ENCODE measurements around the gene KLHL14.
A peak's percentile ranks its signal among the peaks of the same experiment; 100 is the strongest.

The KLHL14 gene

DNA sequence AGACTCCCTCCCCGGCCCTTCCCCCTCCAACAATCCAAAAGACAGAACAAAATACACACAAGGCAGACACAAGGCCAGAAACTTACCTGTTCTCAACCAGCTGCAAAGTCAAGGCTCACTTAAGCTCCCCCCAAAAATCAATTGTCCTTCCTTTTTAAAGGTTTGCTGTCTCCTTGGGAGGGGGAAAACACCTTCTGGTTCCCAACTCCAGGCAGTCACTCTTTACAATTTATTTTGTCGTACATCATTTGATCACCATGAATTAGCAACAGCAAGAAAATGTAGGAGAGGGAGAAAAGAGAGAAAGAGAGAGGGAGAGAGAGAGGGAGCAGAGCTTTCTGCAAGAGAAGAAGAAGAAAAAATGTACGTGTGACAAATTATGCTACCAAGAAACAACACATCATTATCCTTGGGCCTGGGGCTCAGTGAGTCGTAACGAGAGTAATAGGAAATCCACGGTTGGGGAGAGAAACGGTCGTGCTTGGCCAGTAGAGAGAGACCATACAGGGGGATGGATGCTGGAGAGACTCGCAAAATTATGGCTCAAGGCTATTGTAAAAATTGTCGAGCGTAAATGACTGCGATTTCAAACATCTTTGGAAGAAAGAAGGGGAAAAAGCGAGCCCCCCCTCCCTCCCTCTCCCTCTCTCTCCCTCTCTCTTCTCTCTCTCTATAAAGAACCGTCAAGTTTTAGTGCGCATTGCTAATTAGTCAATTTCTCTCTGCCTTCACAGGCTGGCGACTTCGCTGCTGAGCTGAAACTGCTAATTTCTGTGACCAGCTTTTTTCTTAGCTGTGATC is at the start of gene KLHL14:
Gene KLHL14, minus strand, starts transcription at position 443 of the 801 bp plus-strand sequence. CDS start 2,432 bp downstream, outside the sequence.
- peak within 1 kb of the TSS in 4 of 5 donors; percentile 36 to 63 (median 58) for H3K4me3 ChIP-seq (ENCODE audit: low read depth in 1 of 5, low read length in 5 of 5)
- H3K36me3 ChIP-seq (ENCODE audit: control insufficient read depth in 5 of 5, insufficient read depth in 5 of 5, low read length in 5 of 5): no peaks in the 10 kb centered on the region
- H3K27ac ChIP-seq (ENCODE audit: low read depth, low read length): no peak within 1 kb of the TSS
- peaks cover 13 to 34% (median 22%) of the 10 kb centered on the region in 5 donors for H3K27me3 ChIP-seq (ENCODE audit: control insufficient read depth in 5 of 5, insufficient read depth in 4 of 5, low read length in 5 of 5)
- H3K9me3 ChIP-seq (ENCODE audit: control insufficient read depth in 5 of 5, low read length in 5 of 5): no peaks in the 10 kb centered on the region
- peaks cover 0 to 23% (median 20%) of the 10 kb centered on the region in 5 donors for H3K4me1 ChIP-seq (ENCODE audit: control insufficient read depth in 5 of 5, insufficient read depth in 5 of 5, low read length in 5 of 5)
- no peak within 1 kb of the TSS for H3K9ac ChIP-seq (ENCODE audit: low read length in 5 of 5)

DNA sequence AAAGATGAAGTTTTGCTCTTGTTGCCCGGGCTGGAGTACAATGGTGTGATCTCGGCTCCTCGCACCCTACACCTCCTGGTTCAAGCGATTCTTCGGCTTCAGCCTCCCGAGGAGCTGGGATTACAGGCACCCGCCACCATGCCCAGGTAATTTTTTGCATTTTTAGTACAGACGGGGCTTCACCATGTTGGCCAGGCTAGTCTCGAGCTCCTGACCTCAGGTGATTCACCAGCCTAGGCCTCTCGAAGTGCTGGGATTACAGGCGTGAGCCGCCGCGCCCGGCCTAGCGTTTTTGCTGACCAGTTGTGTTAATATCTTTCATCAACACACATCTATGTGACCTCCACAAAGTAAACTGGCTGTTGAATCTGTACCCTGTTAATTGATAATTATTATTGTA is 49.4 kb upstream of the KLHL14 start:
- no peak overlapping the region for H3K9ac ChIP-seq (ENCODE audit: low read length in 5 of 5)
- H3K4me3 ChIP-seq (ENCODE audit: low read depth in 1 of 5, low read length in 5 of 5): no peak overlapping the region
- no peaks in the 10 kb centered on the region for H3K36me3 ChIP-seq (ENCODE audit: control insufficient read depth in 5 of 5, insufficient read depth in 5 of 5, low read length in 5 of 5)
- no peaks in the 10 kb centered on the region for H3K4me1 ChIP-seq (ENCODE audit: control insufficient read depth in 5 of 5, insufficient read depth in 5 of 5, low read length in 5 of 5)
- H3K27ac ChIP-seq (ENCODE audit: low read depth, low read length): no peak overlapping the region
- no peaks in the 10 kb centered on the region for H3K27me3 ChIP-seq (ENCODE audit: control insufficient read depth in 5 of 5, insufficient read depth in 4 of 5, low read length in 5 of 5)
- no peaks in the 10 kb centered on the region for H3K9me3 ChIP-seq (ENCODE audit: control insufficient read depth in 5 of 5, low read length in 5 of 5)

DNA sequence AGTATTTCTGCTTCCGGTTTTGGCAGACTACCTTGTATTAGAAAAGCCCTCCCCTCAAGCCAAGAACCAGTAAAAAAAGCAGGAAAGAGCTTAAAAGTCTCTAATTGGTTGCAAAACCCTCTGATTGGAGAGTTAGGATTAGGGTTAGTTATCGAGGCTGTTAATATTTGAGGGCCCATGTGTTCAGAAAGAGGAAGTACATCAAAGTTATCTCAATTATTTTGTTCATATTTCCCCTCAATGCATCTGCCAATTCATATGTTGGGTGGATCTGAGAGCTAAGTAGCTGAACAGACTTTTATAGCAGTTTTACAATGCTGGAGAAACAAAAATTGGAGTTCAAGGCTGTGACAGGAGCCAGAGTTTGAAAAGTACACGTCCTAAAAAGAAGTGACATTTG is 43.1 kb upstream of the KLHL14 start:
- Histone ChIP-seq H3K9me3 (ENCODE audit: control insufficient read depth in 5 of 5, low read length in 5 of 5) (no peaks in the 10 kb centered on the region), H3K9ac (ENCODE audit: low read length in 5 of 5) (no peak overlapping the region), H3K4me3 (ENCODE audit: low read depth in 1 of 5, low read length in 5 of 5) (no peak overlapping the region), H3K27ac (ENCODE audit: low read depth, low read length) (no peak overlapping the region), H3K27me3 (ENCODE audit: control insufficient read depth in 5 of 5, insufficient read depth in 4 of 5, low read length in 5 of 5) (no peaks in the 10 kb centered on the region), H3K36me3 (ENCODE audit: control insufficient read depth in 5 of 5, insufficient read depth in 5 of 5, low read length in 5 of 5) (no peaks in the 10 kb centered on the region), H3K4me1 (ENCODE audit: control insufficient read depth in 5 of 5, insufficient read depth in 5 of 5, low read length in 5 of 5) (no peaks in the 10 kb centered on the region)

- H3K4me1 ChIP-seq (ENCODE audit: control insufficient read depth in 5 of 5, insufficient read depth in 5 of 5, low read length in 5 of 5): no peaks in the 10 kb centered on the region
Observed at GRCh38 chr18:32812342-32812741, 39.5 kb upstream of the KLHL14 start.

DNA sequence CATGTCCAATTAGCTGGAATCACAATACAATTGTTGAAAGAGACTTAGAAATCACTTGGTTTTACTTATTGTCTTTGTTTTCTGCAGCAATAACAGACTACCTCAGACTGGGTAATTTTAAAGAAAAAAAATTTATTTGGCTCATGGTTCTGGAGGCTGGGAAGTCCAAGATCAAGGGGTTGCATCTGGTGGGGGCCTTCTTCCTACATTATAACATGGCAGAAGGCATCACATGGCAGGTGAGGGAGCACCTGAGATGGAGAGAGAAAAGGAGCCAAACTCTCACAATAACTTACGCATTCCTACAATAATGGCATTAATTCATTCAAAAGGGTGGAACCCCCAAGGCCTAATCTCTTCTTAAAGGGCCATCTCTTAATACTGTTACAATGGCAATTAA is 37.5 kb upstream of the KLHL14 start:
- Histone ChIP-seq H3K36me3 (ENCODE audit: control insufficient read depth in 5 of 5, insufficient read depth in 5 of 5, low read length in 5 of 5) (no peaks in the 10 kb centered on the region), H3K9me3 (ENCODE audit: control insufficient read depth in 5 of 5, low read length in 5 of 5) (no peaks in the 10 kb centered on the region), H3K4me3 (ENCODE audit: low read depth in 1 of 5, low read length in 5 of 5) (no peak overlapping the region), H3K27me3 (ENCODE audit: control insufficient read depth in 5 of 5, insufficient read depth in 4 of 5, low read length in 5 of 5) (no peaks in the 10 kb centered on the region), H3K4me1 (ENCODE audit: control insufficient read depth in 5 of 5, insufficient read depth in 5 of 5, low read length in 5 of 5) (no peaks in the 10 kb centered on the region), H3K9ac (ENCODE audit: low read length in 5 of 5) (no peak overlapping the region), H3K27ac (ENCODE audit: low read depth, low read length) (no peak overlapping the region)

More at GRCh38 chr18:32812342-32812741, 39.5 kb upstream of the KLHL14 start:
- Histone ChIP-seq H3K36me3 (ENCODE audit: control insufficient read depth in 5 of 5, insufficient read depth in 5 of 5, low read length in 5 of 5) (no peaks in the 10 kb centered on the region), H3K27ac (ENCODE audit: low read depth, low read length) (no peak overlapping the region), H3K9me3 (ENCODE audit: control insufficient read depth in 5 of 5, low read length in 5 of 5) (no peaks in the 10 kb centered on the region), H3K27me3 (ENCODE audit: control insufficient read depth in 5 of 5, insufficient read depth in 4 of 5, low read length in 5 of 5) (no peaks in the 10 kb centered on the region), H3K4me3 (ENCODE audit: low read depth in 1 of 5, low read length in 5 of 5) (no peak overlapping the region), H3K9ac (ENCODE audit: low read length in 5 of 5) (no peak overlapping the region)

DNA sequence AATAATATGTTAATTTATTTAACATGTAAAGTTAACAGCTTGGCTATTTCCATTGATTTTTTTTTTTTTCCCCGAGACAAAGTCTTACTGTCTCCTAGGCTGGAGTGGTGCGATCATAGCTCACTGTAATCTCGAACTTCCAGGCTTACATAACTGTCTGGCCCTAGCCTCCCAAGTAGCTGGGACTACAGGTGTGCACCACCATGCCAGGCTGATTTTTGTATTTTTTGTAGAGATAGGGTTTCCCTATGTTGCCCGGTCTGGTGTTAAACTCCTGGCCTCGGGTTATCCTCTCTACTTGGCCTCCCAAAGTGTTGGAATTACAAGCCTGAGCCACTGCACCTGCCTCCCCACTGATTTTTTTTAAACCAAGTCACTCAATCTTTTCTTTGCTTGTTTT is 32.5 kb upstream of the KLHL14 start:
- Histone ChIP-seq H3K9ac (ENCODE audit: low read length in 5 of 5) (no peak overlapping the region), H3K27me3 (ENCODE audit: control insufficient read depth in 5 of 5, insufficient read depth in 4 of 5, low read length in 5 of 5) (no peaks in the 10 kb centered on the region), H3K4me1 (ENCODE audit: control insufficient read depth in 5 of 5, insufficient read depth in 5 of 5, low read length in 5 of 5) (no peaks in the 10 kb centered on the region), H3K27ac (ENCODE audit: low read depth, low read length) (no peak overlapping the region), H3K4me3 (ENCODE audit: low read depth in 1 of 5, low read length in 5 of 5) (no peak overlapping the region), H3K36me3 (ENCODE audit: control insufficient read depth in 5 of 5, insufficient read depth in 5 of 5, low read length in 5 of 5) (no peaks in the 10 kb centered on the region), H3K9me3 (ENCODE audit: control insufficient read depth in 5 of 5, low read length in 5 of 5) (no peaks in the 10 kb centered on the region)

- H3K27me3 ChIP-seq (ENCODE audit: control insufficient read depth in 5 of 5, insufficient read depth in 4 of 5, low read length in 5 of 5): no peaks in the 10 kb centered on the region
- H3K9me3 ChIP-seq (ENCODE audit: control insufficient read depth in 5 of 5, low read length in 5 of 5): no peaks in the 10 kb centered on the region
- no peak overlapping the region for H3K4me3 ChIP-seq (ENCODE audit: low read depth in 1 of 5, low read length in 5 of 5)
- H3K36me3 ChIP-seq (ENCODE audit: control insufficient read depth in 5 of 5, insufficient read depth in 5 of 5, low read length in 5 of 5): no peaks in the 10 kb centered on the region
- H3K27ac ChIP-seq (ENCODE audit: low read depth, low read length): no peak overlapping the region
- H3K9ac ChIP-seq (ENCODE audit: low read length in 5 of 5): no peak overlapping the region
- H3K4me1 ChIP-seq (ENCODE audit: control insufficient read depth in 5 of 5, insufficient read depth in 5 of 5, low read length in 5 of 5): no peaks in the 10 kb centered on the region
Observed at GRCh38 chr18:32804134-32804888, 31.5 kb upstream of the KLHL14 start.

GRCh38 chr18:32803568-32803967 is 30.7 kb upstream of the KLHL14 start:
- Histone ChIP-seq H3K9ac (ENCODE audit: low read length in 5 of 5) (no peak overlapping the region), H3K27me3 (ENCODE audit: control insufficient read depth in 5 of 5, insufficient read depth in 4 of 5, low read length in 5 of 5) (no peaks in the 10 kb centered on the region), H3K4me1 (ENCODE audit: control insufficient read depth in 5 of 5, insufficient read depth in 5 of 5, low read length in 5 of 5) (no peaks in the 10 kb centered on the region), H3K9me3 (ENCODE audit: control insufficient read depth in 5 of 5, low read length in 5 of 5) (peaks cover 0 to 2% (median 0%) of the 10 kb centered on the region in 5 donors), H3K27ac (ENCODE audit: low read depth, low read length) (no peak overlapping the region), H3K4me3 (ENCODE audit: low read depth in 1 of 5, low read length in 5 of 5) (no peak overlapping the region), H3K36me3 (ENCODE audit: control insufficient read depth in 5 of 5, insufficient read depth in 5 of 5, low read length in 5 of 5) (no peaks in the 10 kb centered on the region)

DNA sequence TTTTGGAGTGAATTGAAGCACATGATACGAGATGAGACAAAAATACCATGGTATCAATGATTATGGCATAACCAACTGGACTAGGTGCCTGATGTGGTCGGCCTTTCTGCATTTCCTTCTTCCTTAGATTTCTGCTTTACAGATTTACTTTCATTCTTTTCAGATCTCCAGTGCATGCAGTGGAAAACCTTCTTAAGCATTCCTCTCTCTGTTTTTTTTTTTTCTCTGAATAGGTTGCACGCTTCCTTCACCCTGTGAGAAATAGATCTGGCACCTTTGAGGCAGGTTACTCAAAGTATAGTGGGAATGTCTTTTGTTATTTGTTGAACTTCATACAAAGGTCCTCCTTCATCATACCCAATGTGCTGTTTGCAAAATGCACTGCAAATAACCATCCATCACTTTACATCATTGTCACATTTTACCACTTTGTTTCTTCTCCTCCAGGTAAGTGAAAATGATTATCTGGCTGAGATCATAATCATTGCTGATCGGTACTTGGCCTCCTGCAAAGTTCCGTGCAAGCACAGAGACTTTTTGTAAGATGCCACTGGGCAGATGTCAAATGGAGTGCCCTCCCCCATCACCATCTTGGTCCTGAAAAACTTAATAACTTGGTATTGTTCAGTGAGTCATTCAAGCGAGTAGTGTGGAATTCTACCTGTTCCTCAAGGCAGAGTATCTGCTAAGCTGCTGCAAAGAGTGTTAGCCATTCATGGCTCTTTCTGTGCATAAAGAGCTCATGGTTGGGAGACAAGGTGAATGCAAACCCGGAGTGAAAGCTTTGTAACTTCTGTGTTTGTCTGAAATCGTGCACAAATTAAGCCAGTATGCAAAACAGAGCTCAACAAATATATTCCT is 30.0 kb upstream of the KLHL14 start:
- Histone ChIP-seq H3K4me3 (ENCODE audit: low read depth in 1 of 5, low read length in 5 of 5) (no peak overlapping the region), H3K9ac (ENCODE audit: low read length in 5 of 5) (no peak overlapping the region), H3K9me3 (ENCODE audit: control insufficient read depth in 5 of 5, low read length in 5 of 5) (peaks cover 0 to 8% (median 0%) of the 10 kb centered on the region in 5 donors), H3K27me3 (ENCODE audit: control insufficient read depth in 5 of 5, insufficient read depth in 4 of 5, low read length in 5 of 5) (no peaks in the 10 kb centered on the region), H3K36me3 (ENCODE audit: control insufficient read depth in 5 of 5, insufficient read depth in 5 of 5, low read length in 5 of 5) (no peaks in the 10 kb centered on the region), H3K4me1 (ENCODE audit: control insufficient read depth in 5 of 5, insufficient read depth in 5 of 5, low read length in 5 of 5) (no peaks in the 10 kb centered on the region), H3K27ac (ENCODE audit: low read depth, low read length) (no peak overlapping the region)

All from subcutaneous abdominal adipose tissue (tissue), 5 donors.